Measurements from ENCODE around the gene CCDC107.

DNA sequence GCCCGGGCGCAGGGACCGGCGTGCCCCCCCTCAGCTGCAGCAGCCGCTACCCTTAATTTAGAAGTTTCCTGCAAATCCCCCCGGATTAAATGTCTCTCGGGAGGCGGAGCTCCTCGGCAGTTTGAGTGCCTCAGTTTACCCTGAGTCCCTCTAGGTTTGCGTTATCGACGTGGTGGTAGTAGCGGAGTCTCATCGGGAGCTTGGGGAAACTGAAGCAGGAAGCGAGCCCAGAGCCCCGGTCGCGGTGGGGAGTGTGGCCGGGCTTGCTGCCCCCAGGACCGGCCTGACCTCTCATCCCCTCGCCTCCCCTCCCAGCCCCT lies 32.2 kb downstream of the CCDC107 start:
- TF ChIP-seq POLR2A (IDR thresholded peaks at IDR 0.05; ENCODE audit: low read depth, low read length) (no peak), POLR2AphosphoS5 (IDR thresholded peaks at IDR 0.05; ENCODE audit: low read depth, low read length) (no peak), TAF1 (IDR thresholded peaks at IDR 0.05; ENCODE audit: borderline replicate concordance, low read depth, low read length) (no peak)
